ENCODE data around the gene GRIP1. TPM values are rescaled to one million over a fixed set of nuclear protein-coding genes. Genes with fewer than 3 reads are reported as not detected.

The GRIP1 gene
- total RNA-seq, 1 donor: under 0.01 TPM

GRCh38 chr12:66598079-66598478 is 80.8 kb downstream of the GRIP1 start:
- Histone ChIP-seq H3K79me2 (ENCODE audit: insufficient read depth, low read length) (no peaks in the 10 kb centered on the region), H3K27ac (ENCODE audit: low read depth, low read length) (no peak overlapping the region), H3K36me3 (ENCODE audit: insufficient read depth, low read length) (no peaks in the 10 kb centered on the region), H3K4me3 (ENCODE audit: insufficient read depth, low read length) (no peak overlapping the region), H3K4me2 (ENCODE audit: insufficient read depth, low read length) (no peak overlapping the region), H3K27me3 (ENCODE audit: insufficient read depth, low read length) (no peaks in the 10 kb centered on the region), H4K20me1 (ENCODE audit: insufficient read depth, low read length) (no peaks in the 10 kb centered on the region), H3K4me1 (ENCODE audit: insufficient read depth, low read length) (no peaks in the 10 kb centered on the region), H3K9me3 (ENCODE audit: low read depth, low read length) (no peaks in the 10 kb centered on the region), H2AFZ (ENCODE audit: low read length) (no peak overlapping the region)
- TF ChIP-seq CTCF (IDR thresholded peaks at IDR 0.05; ENCODE audit: extremely low read depth, low read depth, low read length): no peak
- DNase-seq (ENCODE audit: insufficient read length, low spot score, missing footprints): no peak

GRCh38 chr12:66596199-66596598 is 82.7 kb downstream of the GRIP1 start:
- H3K27ac ChIP-seq (ENCODE audit: low read depth, low read length): no peak overlapping the region
- no peak overlapping the region for H3K4me2 ChIP-seq (ENCODE audit: insufficient read depth, low read length)
- no peak overlapping the region for H2AFZ ChIP-seq (ENCODE audit: low read length)
- no peak overlapping the region for H3K4me3 ChIP-seq (ENCODE audit: insufficient read depth, low read length)
- no peaks in the 10 kb centered on the region for H4K20me1 ChIP-seq (ENCODE audit: insufficient read depth, low read length)
- TF ChIP-seq CTCF (IDR thresholded peaks at IDR 0.05; ENCODE audit: extremely low read depth, low read depth, low read length): no peak
- no peaks in the 10 kb centered on the region for H3K27me3 ChIP-seq (ENCODE audit: insufficient read depth, low read length)
- H3K79me2 ChIP-seq (ENCODE audit: insufficient read depth, low read length): no peaks in the 10 kb centered on the region
- H3K9me3 ChIP-seq (ENCODE audit: low read depth, low read length): no peaks in the 10 kb centered on the region
- no peaks in the 10 kb centered on the region for H3K36me3 ChIP-seq (ENCODE audit: insufficient read depth, low read length)
- no peaks in the 10 kb centered on the region for H3K4me1 ChIP-seq (ENCODE audit: insufficient read depth, low read length)
- DNase-seq (ENCODE audit: insufficient read length, low spot score, missing footprints): no peak

- Histone ChIP-seq H3K27ac (ENCODE audit: low read depth, low read length) (no peak overlapping the region), H3K4me2 (ENCODE audit: insufficient read depth, low read length) (no peak overlapping the region), H2AFZ (ENCODE audit: low read length) (no peak overlapping the region), H3K9me3 (ENCODE audit: low read depth, low read length) (no peaks in the 10 kb centered on the region), H3K79me2 (ENCODE audit: insufficient read depth, low read length) (no peaks in the 10 kb centered on the region), H3K4me1 (ENCODE audit: insufficient read depth, low read length) (no peaks in the 10 kb centered on the region), H3K4me3 (ENCODE audit: insufficient read depth, low read length) (no peak overlapping the region), H4K20me1 (ENCODE audit: insufficient read depth, low read length) (no peaks in the 10 kb centered on the region), H3K27me3 (ENCODE audit: insufficient read depth, low read length) (no peaks in the 10 kb centered on the region), H3K36me3 (ENCODE audit: insufficient read depth, low read length) (no peaks in the 10 kb centered on the region)
- no peak for DNase-seq (ENCODE audit: insufficient read length, low spot score, missing footprints)
- no peak for TF ChIP-seq CTCF (IDR thresholded peaks at IDR 0.05; ENCODE audit: extremely low read depth, low read depth, low read length)
These were observed 84.2 kb downstream of the GRIP1 start for GRCh38 chr12:66594688-66595087.

- no peak for DNase-seq (ENCODE audit: insufficient read length, low spot score, missing footprints)
- Histone ChIP-seq H4K20me1 (ENCODE audit: insufficient read depth, low read length) (no peaks in the 10 kb centered on the region), H3K27ac (ENCODE audit: low read depth, low read length) (no peak overlapping the region), H2AFZ (ENCODE audit: low read length) (no peak overlapping the region), H3K9me3 (ENCODE audit: low read depth, low read length) (no peaks in the 10 kb centered on the region), H3K4me1 (ENCODE audit: insufficient read depth, low read length) (no peaks in the 10 kb centered on the region), H3K79me2 (ENCODE audit: insufficient read depth, low read length) (no peaks in the 10 kb centered on the region), H3K36me3 (ENCODE audit: insufficient read depth, low read length) (no peaks in the 10 kb centered on the region), H3K4me3 (ENCODE audit: insufficient read depth, low read length) (no peak overlapping the region), H3K27me3 (ENCODE audit: insufficient read depth, low read length) (no peaks in the 10 kb centered on the region), H3K4me2 (ENCODE audit: insufficient read depth, low read length) (no peak overlapping the region)
- TF ChIP-seq CTCF (IDR thresholded peaks at IDR 0.05; ENCODE audit: extremely low read depth, low read depth, low read length): no peak
These were observed 88.4 kb downstream of the GRIP1 start for GRCh38 chr12:66590275-66590985.
